GM21423 (cell line): ENCODE results near the gene CTU1.

Experiments used
- ATAC-seq: cut with Tn5 transposase; IDR thresholded peaks from one replicate; pipeline ENCODE4 v1.9.1; 2021; ENCODE audit warnings: mild to moderate bottlenecking, moderate library complexity; ENCODE audit not compliant: unreplicated experiment

Gene CTU1

DNA sequence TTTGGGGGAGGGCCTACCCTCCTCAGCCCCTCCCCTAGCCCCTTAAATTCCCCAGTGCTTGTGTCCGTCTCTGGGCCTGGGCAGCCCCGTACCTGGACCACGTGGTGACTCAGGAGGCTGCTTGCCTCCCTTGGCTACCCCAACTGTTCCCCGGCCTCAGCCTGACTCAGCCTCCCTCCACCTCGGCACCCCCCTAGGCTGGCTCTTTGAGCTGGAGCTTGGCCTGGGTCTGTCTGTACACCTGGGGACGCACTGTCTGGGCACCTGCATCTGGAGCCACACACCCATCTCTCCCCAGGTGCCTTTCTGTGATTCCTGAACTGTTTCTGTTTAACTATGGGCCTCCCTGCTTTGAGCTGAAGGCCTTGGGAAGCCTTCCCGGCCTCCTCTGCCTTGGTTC is 23.7 kb downstream of the CTU1 start:
- ATAC-seq, result no peak

- no peak for ATAC-seq
These were observed 24.4 kb downstream of the CTU1 start for GRCh38 chr19:51083783-51084182.

DNA sequence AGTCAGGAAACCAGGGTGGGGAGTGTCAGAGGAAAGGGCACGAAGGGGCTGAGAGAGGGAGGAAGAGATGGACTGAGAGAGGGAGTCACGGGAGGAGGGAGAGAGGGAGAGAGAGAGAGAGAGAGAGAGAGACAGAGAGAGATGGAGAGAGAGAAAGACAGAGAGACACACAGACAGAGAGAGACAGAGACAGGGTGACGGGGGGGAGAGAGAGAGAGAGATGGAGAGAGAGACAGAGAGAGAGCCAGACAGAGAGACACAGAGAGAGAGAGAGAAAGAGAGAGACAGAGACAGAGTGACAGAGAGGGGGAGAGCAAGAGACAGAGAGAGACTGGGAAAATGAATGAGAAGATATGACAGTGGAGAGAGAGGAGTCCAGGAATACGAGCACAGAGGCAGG is 25.0 kb downstream of the CTU1 start:
- no peak for ATAC-seq

DNA sequence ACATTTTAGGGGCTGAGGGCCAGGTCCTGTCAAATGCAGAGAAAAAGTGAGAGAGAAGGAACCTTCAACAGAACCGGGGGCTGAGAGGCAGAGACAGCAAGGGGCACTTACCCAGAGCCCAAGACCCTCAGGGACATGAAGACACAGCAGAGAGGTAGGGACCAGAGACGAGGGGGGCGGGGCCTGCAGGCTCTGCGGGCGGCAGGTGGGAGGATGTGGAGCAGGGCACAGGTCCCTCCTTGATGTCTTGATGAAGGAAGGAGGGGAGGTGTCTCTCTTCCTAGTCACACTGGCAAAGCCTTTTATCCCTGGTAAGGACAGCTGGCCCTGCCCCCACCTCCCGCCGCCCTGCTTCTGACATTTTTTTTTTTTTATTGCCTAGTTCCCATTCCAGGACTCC is 25.6 kb downstream of the CTU1 start, which contains the start of gene KLK14:
KLK14 (minus strand) TSS at position 277 of the 400 bp plus-strand sequence; CDS start at position 4, 273 bp downstream.
- no peak for ATAC-seq

GRCh38 chr19:51081476-51081875 is 26.7 kb downstream of the CTU1 start:
- no peak for ATAC-seq

GRCh38 chr19:51079481-51080110 is 28.6 kb downstream of the CTU1 start:
- ATAC-seq, result no peak

- ATAC-seq, result no peak
These were observed 29.5 kb downstream of the CTU1 start for GRCh38 chr19:51078731-51079130.

DNA sequence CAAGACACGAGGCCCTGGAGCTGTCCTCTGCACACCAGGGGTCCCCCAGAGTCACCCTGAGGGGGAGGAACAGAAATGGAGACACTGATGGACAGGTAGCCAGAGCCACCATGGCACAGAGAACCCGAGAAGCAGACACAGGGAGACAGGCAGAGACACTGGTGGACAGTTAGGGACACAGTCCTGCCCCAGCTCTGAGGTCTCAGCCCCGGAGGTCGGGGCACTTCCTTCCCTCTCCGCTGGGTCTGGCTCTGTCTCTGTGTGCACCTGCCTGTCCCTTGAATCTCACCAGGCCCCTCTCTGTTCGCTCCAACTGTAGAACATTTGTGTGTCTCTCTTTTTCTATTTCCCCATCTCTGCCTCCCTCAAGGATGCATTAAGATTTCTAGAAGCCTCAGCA is 30.1 kb downstream of the CTU1 start:
- ATAC-seq, result no peak

GRCh38 chr19:51076631-51077213 is 31.5 kb downstream of the CTU1 start:
- ATAC-seq, result no peak

DNA sequence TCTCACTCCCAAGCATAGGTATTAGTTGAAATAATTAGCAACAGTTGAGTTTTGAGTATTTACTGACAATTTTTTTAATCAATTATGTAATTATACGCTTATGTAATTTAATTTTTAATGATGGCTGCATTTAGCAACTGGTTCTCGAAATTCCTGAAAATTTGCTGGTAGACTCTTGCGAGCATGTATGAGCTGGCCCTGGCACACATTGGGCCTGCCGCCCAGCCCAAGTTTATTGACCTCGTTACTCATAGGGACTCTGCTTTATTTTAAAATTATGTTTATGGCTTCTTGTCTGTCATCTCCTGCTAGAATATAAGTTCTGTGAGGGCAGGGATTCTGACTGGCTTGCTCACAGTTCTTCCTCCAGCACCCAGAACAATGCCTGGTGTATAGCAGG is 32.2 kb downstream of the CTU1 start:
- no peak for ATAC-seq

DNA sequence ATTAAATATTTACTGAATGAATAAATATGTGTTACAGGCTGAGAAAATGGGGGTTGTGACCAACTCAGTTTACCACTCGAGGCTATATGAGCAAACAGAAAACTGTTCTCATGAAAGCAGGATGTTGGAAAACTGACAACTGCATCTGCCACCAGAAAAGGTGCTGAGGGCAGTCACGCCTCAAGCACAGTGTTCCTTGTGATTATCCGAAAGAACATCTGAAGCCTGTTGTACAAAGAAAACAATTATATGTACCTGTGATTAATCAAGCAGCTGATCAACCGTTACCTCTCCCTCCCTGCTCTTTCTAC is 37.2 kb downstream of the CTU1 start:
- no peak for ATAC-seq

DNA sequence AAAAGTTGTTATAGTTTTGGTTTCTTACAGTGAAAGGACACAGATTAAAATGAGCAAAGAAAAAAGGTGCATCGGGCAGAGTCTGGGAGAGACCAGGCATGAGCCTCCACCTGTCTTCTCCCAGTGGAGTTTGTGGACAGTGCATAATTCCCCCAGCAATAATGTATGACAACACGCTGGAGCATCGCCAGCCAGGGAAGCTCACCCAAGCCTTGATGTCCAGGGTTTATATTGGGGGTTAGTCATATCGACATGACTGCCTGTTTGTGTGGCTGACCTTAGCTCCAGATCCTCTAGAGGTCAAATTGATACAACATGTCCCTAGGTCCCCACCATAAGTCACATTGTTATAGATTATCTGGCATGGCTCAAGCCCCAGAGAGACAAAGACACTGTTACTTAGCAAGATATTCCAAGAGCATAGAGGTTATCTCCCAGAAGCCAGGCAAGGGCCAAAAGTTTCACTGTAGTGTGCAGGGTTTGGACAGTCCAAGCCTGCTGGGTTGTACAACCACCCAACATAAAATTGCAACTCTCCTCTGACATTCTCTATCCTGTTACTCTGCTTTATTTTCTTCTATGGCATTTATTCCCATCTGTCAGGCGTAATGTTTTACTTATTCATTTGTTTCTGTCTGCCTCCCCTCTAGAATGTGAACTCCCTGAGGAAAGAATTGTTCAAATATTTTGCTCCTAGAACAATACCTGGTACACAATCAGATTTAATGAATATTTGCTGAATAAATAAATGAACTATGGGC is 37.7 kb downstream of the CTU1 start:
- ATAC-seq, result no peak

DNA sequence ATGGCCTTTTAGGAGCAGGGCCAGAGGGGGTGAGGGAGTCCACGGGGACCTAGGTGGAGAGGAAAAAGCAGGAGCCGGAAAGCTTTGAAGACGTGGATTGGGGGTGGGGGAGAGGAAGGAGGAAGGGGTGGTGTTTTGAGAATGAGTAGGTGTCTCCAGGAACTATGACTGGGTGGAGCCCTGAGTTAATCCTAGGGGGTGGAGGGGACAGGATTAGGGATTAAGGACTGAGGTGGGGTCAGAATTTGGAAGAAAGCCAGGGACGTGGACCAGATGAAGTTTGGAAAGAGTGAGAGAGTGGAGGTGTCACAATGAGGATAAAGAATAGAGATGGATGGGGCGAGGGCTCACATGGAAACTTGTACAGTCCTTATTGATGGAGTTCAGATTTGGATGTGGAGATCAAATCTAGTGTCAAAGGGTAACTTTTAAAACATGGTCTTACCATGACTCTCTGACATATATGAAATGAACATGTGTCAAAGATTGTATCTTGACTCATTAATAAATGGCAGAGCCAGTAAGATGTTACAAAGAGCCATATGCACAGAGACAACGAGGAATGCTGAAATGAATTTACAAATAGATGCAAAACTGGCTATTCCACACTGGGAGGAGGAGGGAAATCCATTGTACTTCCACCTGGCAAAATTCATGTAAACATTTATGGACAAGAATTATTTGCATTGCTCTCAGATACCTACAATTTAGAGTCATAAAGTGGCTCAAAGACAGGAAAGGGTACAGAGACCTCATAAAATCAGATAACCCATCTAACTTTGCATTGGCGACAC is 41.6 kb downstream of the CTU1 start:
- no peak for ATAC-seq

DNA sequence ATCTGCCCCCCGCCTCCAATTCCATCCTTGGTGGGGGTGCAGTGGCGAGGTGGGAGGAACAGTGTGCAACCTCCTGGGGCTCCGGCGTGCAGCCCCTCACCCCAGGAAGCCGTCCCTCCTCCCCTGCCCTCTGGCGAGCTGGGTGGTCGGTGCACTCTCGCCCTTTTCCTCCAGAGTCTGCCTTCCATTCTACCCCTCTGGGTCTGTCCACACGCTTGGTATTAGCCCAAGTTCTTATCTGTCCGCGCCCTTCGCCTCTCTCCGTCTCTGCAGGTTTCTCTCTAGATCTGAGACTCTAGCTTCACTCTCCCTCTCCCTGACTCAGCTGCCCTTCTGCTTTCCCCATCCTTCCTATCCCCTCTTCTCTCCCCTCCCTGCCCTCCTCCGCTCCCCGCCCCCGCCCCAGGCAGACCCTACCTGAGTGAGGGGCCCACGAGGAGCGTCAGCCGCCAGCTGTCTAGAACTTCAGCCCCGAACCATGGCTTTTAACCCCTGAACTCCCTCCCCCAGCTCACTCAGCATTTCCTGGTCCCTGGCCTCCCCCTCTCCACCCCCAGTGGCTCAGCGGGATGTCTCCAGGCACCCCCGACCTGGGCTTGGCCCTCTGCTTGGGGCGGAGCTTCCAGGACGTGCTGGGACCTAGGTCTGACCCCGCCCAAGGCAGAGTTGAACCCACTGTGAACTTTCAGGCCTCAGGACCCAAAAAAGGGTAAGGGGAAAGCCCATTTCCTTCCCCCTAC is 42.8 kb downstream of the CTU1 start:
- no peak for ATAC-seq

GRCh38 chr19:51064534-51065220 is 43.5 kb downstream of the CTU1 start, which contains the start of gene KLK13:
TSS of gene KLK13 (minus strand) at chr19:51065092. CDS start at chr19:51065067, 25 bp downstream.
- ATAC-seq, result no peak

- no peak for ATAC-seq
These were observed 44.5 kb downstream of the CTU1 start for GRCh38 chr19:51063664-51064063.

- ATAC-seq, result no peak
These were observed 47.2 kb downstream of the CTU1 start for GRCh38 chr19:51060973-51061372.

- no peak for ATAC-seq
These were observed 47.9 kb downstream of the CTU1 start for GRCh38 chr19:51060336-51060735.

DNA sequence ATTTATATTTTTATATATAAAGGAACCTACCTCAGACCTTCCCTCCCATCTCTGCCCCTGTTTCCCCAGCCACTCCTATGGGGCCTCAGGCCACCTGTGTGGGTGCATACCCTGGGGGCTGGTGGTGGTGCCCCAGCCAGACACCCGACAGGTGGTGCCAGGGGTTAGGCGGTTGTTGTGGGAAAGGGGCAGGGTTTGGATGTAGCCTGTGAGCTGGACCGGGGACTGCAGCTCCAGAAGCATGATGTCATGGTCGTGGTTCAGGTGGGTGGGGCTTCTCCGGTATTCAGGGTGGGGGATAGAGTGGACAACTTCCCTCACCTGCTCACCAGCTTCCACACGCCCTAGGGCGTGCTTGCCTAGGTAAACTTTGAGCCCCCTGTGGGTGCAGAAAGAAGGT is 48.5 kb downstream of the CTU1 start:
- no peak for ATAC-seq

GRCh38 chr19:51055866-51056265 is 52.3 kb downstream of the CTU1 start:
- ATAC-seq, result no peak
